ENCODE data around the gene YTHDC1. TPM values are rescaled to one million over a fixed set of nuclear protein-coding genes. Genes with fewer than 3 reads are reported as not detected.
"Not testable (repeated sequence)": the region's sequence is repeated elsewhere in the genome, so short reads cannot be mapped to it uniquely, and the experiment has no call there.

Gene YTHDC1
- total RNA-seq, 1 donor from 2014 or later: 116 TPM

GRCh38 chr4:68288393-68288740, 61.5 kb downstream of the YTHDC1 start:
- no peak for DNase-seq (ENCODE audit: low spot score)

- no peak for DNase-seq (ENCODE audit: low spot score)
Measured at GRCh38 chr4:68287704-68288392, 62.0 kb downstream of the YTHDC1 start.

- DNase-seq (ENCODE audit: low spot score): no peak
Measured at GRCh38 chr4:68283714-68284113, 66.2 kb downstream of the YTHDC1 start.

- DNase-seq (ENCODE audit: low spot score): no peak
Measured at GRCh38 chr4:68283095-68283494, 66.8 kb downstream of the YTHDC1 start.

- DNase-seq (ENCODE audit: low spot score): not testable (repeated sequence)
Measured at GRCh38 chr4:68281796-68282740, 67.8 kb downstream of the YTHDC1 start.

- no peak for DNase-seq (ENCODE audit: low spot score)
Measured at GRCh38 chr4:68278029-68278428, 71.9 kb downstream of the YTHDC1 start.

- DNase-seq (ENCODE audit: low spot score): no peak
Measured at GRCh38 chr4:68277627-68278026, 72.3 kb downstream of the YTHDC1 start.

GRCh38 chr4:68272860-68273259, 77.0 kb downstream of the YTHDC1 start:
- no peak for DNase-seq (ENCODE audit: low spot score)

GRCh38 chr4:68272380-68272779, 77.5 kb downstream of the YTHDC1 start:
- no peak for DNase-seq (ENCODE audit: low spot score)

GRCh38 chr4:68271851-68272357, 78.0 kb downstream of the YTHDC1 start:
- DNase-seq (ENCODE audit: low spot score): no peak

GRCh38 chr4:68267433-68267944, 82.4 kb downstream of the YTHDC1 start:
- no peak for DNase-seq (ENCODE audit: low spot score)

- DNase-seq (ENCODE audit: low spot score): no peak
Measured at GRCh38 chr4:68264875-68265565, 84.9 kb downstream of the YTHDC1 start.

Other genes starting within 250 kb of the YTHDC1 start
- not detected for gene TMPRSS11F, start 220.2 kb downstream of the YTHDC1 start, total RNA-seq
- not detected for gene TMPRSS11B, start 104.4 kb downstream of the YTHDC1 start, total RNA-seq
- gene TMPRSS11E, start 97.4 kb upstream of the YTHDC1 start, total RNA-seq: 2.4 TPM
- gene UGT2B17, start 226.2 kb upstream of the YTHDC1 start, total RNA-seq: 0.23 TPM